ENCODE results near the gene CCSER1. TPM values are rescaled to one million over a fixed set of nuclear protein-coding genes. Genes with fewer than 3 reads are reported as not detected.
"Not testable (repeated sequence)": the region's sequence is repeated elsewhere in the genome, so short reads cannot be mapped to it uniquely, and the experiment has no call there.

The CCSER1 gene
- total and polyA plus RNA-seq, 9 donors: 0.21 to 8.3 (median 3.2) TPM

DNA sequence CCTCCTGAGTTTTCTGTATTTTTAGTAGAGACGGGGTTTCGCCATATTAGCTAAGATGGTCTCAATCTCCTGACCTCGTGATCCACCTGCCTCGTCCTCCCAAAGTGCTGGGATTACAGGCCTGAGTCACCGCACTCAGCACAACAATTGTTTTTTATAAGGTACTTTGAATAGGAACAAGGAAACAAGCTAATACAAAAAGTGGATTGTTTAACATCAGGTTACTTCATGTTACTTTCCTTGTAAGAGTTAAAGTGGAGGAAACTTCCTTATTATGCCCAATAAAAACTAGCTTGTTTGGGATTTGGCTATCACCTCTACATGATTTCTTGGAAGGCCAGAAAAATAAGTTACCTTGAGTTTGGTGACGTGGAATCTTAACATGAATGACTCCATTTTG lies 698.7 kb downstream of the CCSER1 start:
- H3K36me3 ChIP-seq: no peaks in the 10 kb centered on the region
- no peak for DNase-seq
- no peak overlapping the region for H3K4me3 ChIP-seq
- no peaks in the 10 kb centered on the region for H3K27me3 ChIP-seq
- no peaks in the 10 kb centered on the region for H3K4me1 ChIP-seq (ENCODE audit: insufficient read depth)
- TF ChIP-seq, protein P1, sequence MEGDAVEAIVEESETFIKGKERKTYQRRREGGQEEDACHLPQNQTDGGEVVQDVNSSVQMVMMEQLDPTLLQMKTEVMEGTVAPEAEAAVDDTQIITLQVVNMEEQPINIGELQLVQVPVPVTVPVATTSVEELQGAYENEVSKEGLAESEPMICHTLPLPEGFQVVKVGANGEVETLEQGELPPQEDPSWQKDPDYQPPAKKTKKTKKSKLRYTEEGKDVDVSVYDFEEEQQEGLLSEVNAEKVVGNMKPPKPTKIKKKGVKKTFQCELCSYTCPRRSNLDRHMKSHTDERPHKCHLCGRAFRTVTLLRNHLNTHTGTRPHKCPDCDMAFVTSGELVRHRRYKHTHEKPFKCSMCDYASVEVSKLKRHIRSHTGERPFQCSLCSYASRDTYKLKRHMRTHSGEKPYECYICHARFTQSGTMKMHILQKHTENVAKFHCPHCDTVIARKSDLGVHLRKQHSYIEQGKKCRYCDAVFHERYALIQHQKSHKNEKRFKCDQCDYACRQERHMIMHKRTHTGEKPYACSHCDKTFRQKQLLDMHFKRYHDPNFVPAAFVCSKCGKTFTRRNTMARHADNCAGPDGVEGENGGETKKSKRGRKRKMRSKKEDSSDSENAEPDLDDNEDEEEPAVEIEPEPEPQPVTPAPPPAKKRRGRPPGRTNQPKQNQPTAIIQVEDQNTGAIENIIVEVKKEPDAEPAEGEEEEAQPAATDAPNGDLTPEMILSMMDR (IDR thresholded peaks at IDR 0.05): no peak
- TF ChIP-seq POLR2A (IDR thresholded peaks at IDR 0.05) (no peak), EP300 (IDR thresholded peaks at IDR 0.05) (no peak)
- WGBS, 3 donors: 93 to 95% (median 94%) methylated on average over 6 of the region's 6 CpGs
- intact Hi-C loops (cut with DNase I): no loop called here
- no peaks in the 10 kb centered on the region for H3K9me3 ChIP-seq
- no peak overlapping the region for H3K27ac ChIP-seq

DNA sequence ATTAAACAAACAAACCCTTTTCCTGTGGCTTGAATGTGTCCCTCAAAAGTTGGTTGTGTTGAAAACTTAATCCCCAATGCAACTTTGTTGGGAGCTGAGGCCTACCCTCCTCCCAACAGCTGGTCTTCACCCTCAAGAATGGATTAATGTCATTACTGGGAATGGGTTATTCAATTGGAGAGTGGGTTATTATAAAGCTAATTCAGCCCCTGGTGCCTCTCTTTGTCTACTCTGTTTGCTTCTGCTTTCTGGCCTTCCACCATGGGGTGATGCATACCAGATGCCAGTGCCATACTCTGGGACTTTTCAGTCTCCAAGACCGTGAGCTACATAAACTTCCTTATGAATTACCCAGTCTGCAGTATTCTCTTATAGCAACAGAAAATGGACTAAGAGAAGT lies 706.5 kb downstream of the CCSER1 start:
- Histone ChIP-seq H3K36me3 (no peaks in the 10 kb centered on the region), H3K9me3 (no peaks in the 10 kb centered on the region), H3K4me1 (ENCODE audit: insufficient read depth) (no peaks in the 10 kb centered on the region), H3K27me3 (no peaks in the 10 kb centered on the region), H3K4me3 (no peak overlapping the region), H3K27ac (no peak overlapping the region)
- no peak for TF ChIP-seq POLR2A (IDR thresholded peaks at IDR 0.05)
- TF ChIP-seq, protein P1 (IDR thresholded peaks at IDR 0.05): no peak
- no peak for TF ChIP-seq EP300 (IDR thresholded peaks at IDR 0.05)
- intact Hi-C loops (cut with DNase I): no loop called here
- DNase-seq: no peak
- 92 to 100% (median 96%) methylated on average over 1 of the region's 1 CpG for WGBS, 3 donors

DNA sequence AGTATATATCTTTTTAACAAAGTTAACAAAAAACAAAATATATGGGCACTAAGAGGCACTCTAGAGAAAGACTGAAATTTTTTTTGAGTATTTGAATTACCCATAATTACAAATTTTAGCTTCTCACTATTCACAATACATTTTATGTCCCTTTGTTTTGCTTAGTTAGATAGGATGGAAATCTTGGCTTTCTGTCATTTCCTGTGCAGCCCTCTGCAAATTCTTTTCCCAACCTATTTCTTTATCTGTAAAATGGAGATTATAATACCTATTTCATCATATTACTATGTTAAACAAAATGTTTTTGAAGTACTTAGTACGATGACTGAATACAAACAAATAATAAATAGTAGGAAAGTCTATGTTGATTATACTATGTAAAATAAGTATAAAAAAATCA lies 710.0 kb downstream of the CCSER1 start:
- no peak overlapping the region for H3K27ac ChIP-seq
- no peaks in the 10 kb centered on the region for H3K27me3 ChIP-seq
- intact Hi-C loops (cut with DNase I): no loop called here
- H3K4me3 ChIP-seq: no peak overlapping the region
- TF ChIP-seq, protein P1 (IDR thresholded peaks at IDR 0.05): no peak
- no peak for TF ChIP-seq POLR2A (IDR thresholded peaks at IDR 0.05)
- no peak for TF ChIP-seq EP300 (IDR thresholded peaks at IDR 0.05)
- H3K36me3 ChIP-seq: no peaks in the 10 kb centered on the region
- WGBS, 3 donors: 15 to 26% (median 22%) methylated on average over 1 of the region's 1 CpG
- no peaks in the 10 kb centered on the region for H3K4me1 ChIP-seq (ENCODE audit: insufficient read depth)
- H3K9me3 ChIP-seq: no peaks in the 10 kb centered on the region
- DNase-seq: no peak

DNA sequence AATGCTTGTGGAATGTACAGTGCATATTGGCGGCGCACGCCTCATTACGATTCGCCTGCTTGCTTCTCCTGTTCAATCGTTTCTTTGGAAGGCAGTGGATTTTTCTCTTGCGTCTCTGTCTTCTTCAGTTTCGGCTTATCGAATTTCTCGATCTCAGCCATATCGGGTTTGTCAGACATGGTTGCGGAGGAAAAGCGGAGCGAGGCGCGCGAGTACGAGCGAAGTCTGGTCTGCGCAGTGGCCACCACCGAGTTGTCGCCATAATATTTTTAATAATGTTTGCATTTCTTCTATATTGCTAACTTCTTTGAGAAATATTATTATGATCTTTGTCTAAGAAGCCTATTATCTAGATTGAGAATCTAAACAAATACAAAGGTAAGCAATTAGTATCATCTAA lies 711.7 kb downstream of the CCSER1 start:
- H3K4me1 ChIP-seq (ENCODE audit: insufficient read depth); intact Hi-C loops (cut with DNase I); H3K36me3 ChIP-seq; H3K27me3 ChIP-seq; DNase-seq; H3K9me3 ChIP-seq; H3K27ac ChIP-seq; H3K4me3 ChIP-seq: not testable (repeated sequence)
- 97 to 99% (median 98%) methylated on average over 17 to 22 of the region's 22 CpGs for WGBS, 3 donors

DNA sequence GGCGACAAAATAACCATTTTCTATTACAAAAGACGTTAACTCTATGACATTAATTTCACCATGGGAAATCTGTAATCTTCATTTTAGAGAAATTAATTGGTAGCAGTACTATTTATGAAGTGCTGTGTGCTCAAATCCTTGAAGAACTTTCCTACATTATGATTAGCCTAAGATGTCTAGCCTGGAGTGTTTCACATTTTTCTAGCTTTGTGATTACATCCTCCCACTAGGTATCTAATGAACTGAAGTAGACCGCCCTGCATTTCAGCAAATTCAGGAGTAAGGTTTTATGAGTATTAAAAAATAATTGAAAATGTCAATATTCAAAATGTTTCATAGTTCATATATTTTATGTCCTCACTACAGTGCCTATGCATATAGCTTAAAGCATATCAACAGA lies 713.1 kb downstream of the CCSER1 start:
- no peaks in the 10 kb centered on the region for H3K36me3 ChIP-seq
- intact Hi-C loops (cut with DNase I): no loop called here
- no peak for DNase-seq
- H3K27ac ChIP-seq: no peak overlapping the region
- no peaks in the 10 kb centered on the region for H3K4me1 ChIP-seq (ENCODE audit: insufficient read depth)
- WGBS, 3 donors: 70 to 87% (median 84%) methylated on average over 3 of the region's 3 CpGs
- no peaks in the 10 kb centered on the region for H3K9me3 ChIP-seq
- no peaks in the 10 kb centered on the region for H3K27me3 ChIP-seq
- no peak for TF ChIP-seq POLR2A (IDR thresholded peaks at IDR 0.05)
- no peak for TF ChIP-seq EP300 (IDR thresholded peaks at IDR 0.05)
- TF ChIP-seq, protein P1 (IDR thresholded peaks at IDR 0.05): no peak
- H3K4me3 ChIP-seq: no peak overlapping the region
